Trophoblast cell (in vitro differentiated cells and primary cell): Measurements from ENCODE around the gene FFAR3.
"Not testable (repeated sequence)": the region's sequence is repeated elsewhere in the genome, so short reads cannot be mapped to it uniquely, and the experiment has no call there.

Source experiments
- DNase-seq, 2 donors: peaks; one replicate each; pipeline ENCODE4 v3.0.0-alpha.2; 2016
- H2AFZ ChIP-seq: 2 replicates; pipeline ENCODE4 v1.6.1; 2013; ENCODE audit warnings: low read length, moderate library complexity, mild to moderate bottlenecking; ENCODE audit not compliant: insufficient read depth, poor library complexity
- H2AK5ac ChIP-seq: 2 replicates; pipeline ENCODE4 v1.6.1; 2013; ENCODE audit warnings: mild to moderate bottlenecking, low read length
- H2BK120ac ChIP-seq: 2 replicates; pipeline ENCODE4 v1.6.1; 2013; ENCODE audit warnings: low read length, mild to moderate bottlenecking, moderate library complexity; ENCODE audit not compliant: insufficient read depth, poor library complexity
- H2BK12ac ChIP-seq: 2 replicates; pipeline ENCODE4 v1.6.1; 2013; ENCODE audit warnings: mild to moderate bottlenecking, low read length, moderate library complexity
- H2BK5ac ChIP-seq: 2 replicates; pipeline ENCODE4 v1.6.1; 2013; ENCODE audit warnings: low read length, low read depth, moderate library complexity, mild to moderate bottlenecking; ENCODE audit not compliant: poor library complexity
- H3K14ac ChIP-seq: 2 replicates; pipeline ENCODE4 v1.6.1; 2013; ENCODE audit warnings: mild to moderate bottlenecking, low read length
- H3K18ac ChIP-seq: 2 replicates; pipeline ENCODE4 v1.6.1; 2013; ENCODE audit warnings: mild to moderate bottlenecking, low read length
- H3K23ac ChIP-seq: 2 replicates; pipeline ENCODE4 v1.6.1; 2013; ENCODE audit warnings: low read length
- H3K27ac ChIP-seq: 2 replicates; pipeline ENCODE4 v1.5.1; 2013; ENCODE audit warnings: low read depth, mild to moderate bottlenecking, inconsistent platforms, low read length, moderate library complexity
- H3K27me3 ChIP-seq: 2 replicates; pipeline ENCODE4 v1.6.1; 2013; ENCODE audit warnings: inconsistent platforms, mild to moderate bottlenecking, low read length, moderate library complexity; ENCODE audit not compliant: insufficient read depth
- H3K36me3 ChIP-seq, 2 experiments: 1 replicate in 1 of 2; 2 replicates in 1 of 2; pipeline ENCODE4 v1.6.1; 2013; ENCODE audit warnings: low read length in 2 of 2, mild to moderate bottlenecking in 2 of 2, moderate library complexity in 1 of 2; ENCODE audit not compliant: insufficient read depth in 2 of 2, control insufficient read depth in 1 of 2
- H3K4ac ChIP-seq: 2 replicates; pipeline ENCODE4 v1.6.1; 2013; ENCODE audit warnings: low read depth, mild to moderate bottlenecking, low read length, moderate library complexity
- H3K4me1 ChIP-seq, 2 experiments: 1 replicate in 1 of 2; 2 replicates in 1 of 2; pipeline ENCODE4 v1.6.1; 2013; ENCODE audit warnings: low read length in 2 of 2, mild to moderate bottlenecking in 2 of 2, moderate library complexity in 1 of 2; ENCODE audit not compliant: insufficient read depth in 2 of 2, control insufficient read depth in 1 of 2
- H3K4me2 ChIP-seq: 2 replicates; pipeline ENCODE4 v1.6.1; 2013; ENCODE audit warnings: inconsistent platforms, mild to moderate bottlenecking, low read length, moderate library complexity
- H3K4me3 ChIP-seq: 2 replicates; pipeline ENCODE4 v1.5.1; 2013; ENCODE audit warnings: mild to moderate bottlenecking, low read depth, low read length, inconsistent platforms
- H3K79me1 ChIP-seq: one replicate; pipeline ENCODE4 v1.6.1; 2013; ENCODE audit warnings: low read length
- H3K79me2 ChIP-seq: 2 replicates; pipeline ENCODE4 v1.6.1; 2013; ENCODE audit warnings: low read length, mild to moderate bottlenecking; ENCODE audit not compliant: control insufficient read depth, insufficient read depth, poor library complexity
- H3K9ac ChIP-seq: 2 replicates; pipeline ENCODE4 v1.6.1; 2013; ENCODE audit warnings: mild to moderate bottlenecking, low read length
- H3K9me3 ChIP-seq: 2 replicates; pipeline ENCODE4 v1.6.1; 2013; ENCODE audit warnings: low read depth, mild to moderate bottlenecking, control low read depth, inconsistent platforms, low read length; ENCODE audit not compliant: insufficient read depth
- H4K12ac ChIP-seq: 2 replicates; pipeline ENCODE4 v1.6.1; 2013; ENCODE audit warnings: low read depth, mild to moderate bottlenecking, low read length, moderate library complexity
- H4K8ac ChIP-seq: 2 replicates; pipeline ENCODE4 v1.6.1; 2013; ENCODE audit warnings: low read depth, mild to moderate bottlenecking, low read length, moderate library complexity
- H4K91ac ChIP-seq: one replicate; pipeline ENCODE4 v1.6.1; 2013; ENCODE audit warnings: low read depth, mild to moderate bottlenecking, low read length, moderate library complexity
- WGBS: extraction: QIAGEN DNeasy Blood & Tissue Kit; methylation state at CpG from one replicate; pipeline ENCODE4 v1.1.7; 2013; ENCODE audit warnings: missing lambda C conversion rate; ENCODE audit not compliant: insufficient read length, insufficient coverage; ENCODE audit errors: extremely low coverage; 5-methylcytosine and 5-hydroxymethylcytosine counted together

Gene FFAR3

DNA sequence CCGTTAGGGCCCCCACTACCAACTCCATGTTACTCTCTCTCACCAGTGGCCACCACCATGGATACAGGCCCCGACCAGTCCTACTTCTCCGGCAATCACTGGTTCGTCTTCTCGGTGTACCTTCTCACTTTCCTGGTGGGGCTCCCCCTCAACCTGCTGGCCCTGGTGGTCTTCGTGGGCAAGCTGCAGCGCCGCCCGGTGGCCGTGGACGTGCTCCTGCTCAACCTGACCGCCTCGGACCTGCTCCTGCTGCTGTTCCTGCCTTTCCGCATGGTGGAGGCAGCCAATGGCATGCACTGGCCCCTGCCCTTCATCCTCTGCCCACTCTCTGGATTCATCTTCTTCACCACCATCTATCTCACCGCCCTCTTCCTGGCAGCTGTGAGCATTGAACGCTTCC is 574 bp downstream of the FFAR3 start:
- H2BK120ac ChIP-seq, H3K18ac ChIP-seq, H3K27ac ChIP-seq, H3K23ac ChIP-seq, H3K36me3 ChIP-seq, H3K14ac ChIP-seq, H3K4me1 ChIP-seq, H2AK5ac ChIP-seq, H3K4ac ChIP-seq, H4K12ac ChIP-seq, H3K79me2 ChIP-seq, H4K8ac ChIP-seq, H3K79me1 ChIP-seq, H2AFZ ChIP-seq, H3K4me3 ChIP-seq, H3K4me2 ChIP-seq, H4K91ac ChIP-seq, H3K9ac ChIP-seq, DNase-seq, H2BK12ac ChIP-seq, H3K9me3 ChIP-seq, H2BK5ac ChIP-seq, H3K27me3 ChIP-seq: not testable (repeated sequence)
- no CpG with 5 or more reads among the region's 16 CpGs for WGBS

DNA sequence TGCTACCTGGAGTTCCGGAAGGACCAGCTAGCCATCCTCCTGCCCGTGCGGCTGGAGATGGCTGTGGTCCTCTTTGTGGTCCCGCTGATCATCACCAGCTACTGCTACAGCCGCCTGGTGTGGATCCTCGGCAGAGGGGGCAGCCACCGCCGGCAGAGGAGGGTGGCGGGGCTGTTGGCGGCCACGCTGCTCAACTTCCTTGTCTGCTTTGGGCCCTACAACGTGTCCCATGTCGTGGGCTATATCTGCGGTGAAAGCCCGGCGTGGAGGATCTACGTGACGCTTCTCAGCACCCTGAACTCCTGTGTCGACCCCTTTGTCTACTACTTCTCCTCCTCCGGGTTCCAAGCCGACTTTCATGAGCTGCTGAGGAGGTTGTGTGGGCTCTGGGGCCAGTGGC is 1.1 kb downstream of the FFAR3 start:
- not testable (repeated sequence) for H3K36me3 ChIP-seq, H3K14ac ChIP-seq, H3K79me2 ChIP-seq, H3K79me1 ChIP-seq, H2AK5ac ChIP-seq, H3K4me2 ChIP-seq, H3K4me1 ChIP-seq, H3K23ac ChIP-seq, H4K12ac ChIP-seq, H2BK5ac ChIP-seq, H3K27me3 ChIP-seq, H3K9me3 ChIP-seq, H4K8ac ChIP-seq, H3K9ac ChIP-seq, H3K4me3 ChIP-seq, H2AFZ ChIP-seq, DNase-seq, H2BK12ac ChIP-seq, H3K27ac ChIP-seq, H3K4ac ChIP-seq, H4K91ac ChIP-seq, H2BK120ac ChIP-seq, H3K18ac ChIP-seq
- WGBS = no CpG with 5 or more reads among the region's 21 CpGs

- no CpG with 5 or more reads among the region's 5 CpGs for WGBS
- not testable (repeated sequence) for H3K9me3 ChIP-seq, H3K4me1 ChIP-seq, H2AK5ac ChIP-seq, H3K18ac ChIP-seq, H3K4me2 ChIP-seq, H3K9ac ChIP-seq, H2BK12ac ChIP-seq, H2BK120ac ChIP-seq, H3K14ac ChIP-seq, H3K79me1 ChIP-seq, DNase-seq, H3K4ac ChIP-seq, H3K23ac ChIP-seq, H4K8ac ChIP-seq, H3K27me3 ChIP-seq, H3K36me3 ChIP-seq, H3K79me2 ChIP-seq, H4K91ac ChIP-seq, H2BK5ac ChIP-seq, H4K12ac ChIP-seq, H2AFZ ChIP-seq, H3K4me3 ChIP-seq, H3K27ac ChIP-seq
Measured at GRCh38 chr19:35360081-35360480, 1.8 kb downstream of the FFAR3 start.

- Histone ChIP-seq H3K23ac (no peak overlapping the region), H3K4me2 (no peak overlapping the region), H3K14ac (no peak overlapping the region), H3K36me3 (no peaks in the 10 kb centered on the region), H3K18ac (no peak overlapping the region), H3K4me1 (no peaks in the 10 kb centered on the region), H2AK5ac (no peak overlapping the region), H2BK5ac (no peak overlapping the region), H2AFZ (no peak overlapping the region), H3K27ac (no peak overlapping the region), H3K27me3 (no peaks in the 10 kb centered on the region), H4K91ac (no peak overlapping the region), H3K79me2 (no peaks in the 10 kb centered on the region), H3K4ac (no peak overlapping the region), H4K8ac (no peak overlapping the region), H4K12ac (no peak overlapping the region), H3K4me3 (no peak overlapping the region), H3K9ac (no peak overlapping the region), H2BK120ac (no peak overlapping the region), H2BK12ac (no peak overlapping the region), H3K79me1 (no peaks in the 10 kb centered on the region), H3K9me3 (no peaks in the 10 kb centered on the region)
- WGBS = no CpG with 5 or more reads among the region's 5 CpGs
- DNase-seq = no peak
Measured at GRCh38 chr19:35360880-35361420, 2.7 kb downstream of the FFAR3 start.
